ENCODE results near the gene ZNF598.

DNA sequence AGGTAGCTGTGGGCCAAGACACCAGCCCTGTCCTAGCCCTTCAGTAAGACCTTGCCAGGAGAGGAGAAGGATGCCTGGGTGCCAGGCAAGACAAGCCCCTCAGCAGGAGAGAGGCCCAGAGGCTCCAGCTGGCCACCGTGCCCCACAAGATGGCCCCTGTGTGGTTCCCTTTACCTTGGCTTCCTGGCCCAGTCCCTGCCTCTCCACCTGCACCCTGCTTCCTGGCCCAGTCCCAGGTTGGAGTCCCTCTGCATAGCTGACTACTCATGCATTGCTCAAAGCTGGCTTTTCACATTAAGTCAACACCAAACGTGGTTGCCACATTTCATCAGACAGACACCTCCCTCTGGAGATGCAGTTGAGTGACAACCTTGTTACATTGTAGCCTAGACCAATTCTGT lies 15.9 kb downstream of the ZNF598 start:
- no peak for TF ChIP-seq TAF1 (IDR thresholded peaks at IDR 0.05; ENCODE audit: low read depth)
- TF ChIP-seq, protein P1, sequence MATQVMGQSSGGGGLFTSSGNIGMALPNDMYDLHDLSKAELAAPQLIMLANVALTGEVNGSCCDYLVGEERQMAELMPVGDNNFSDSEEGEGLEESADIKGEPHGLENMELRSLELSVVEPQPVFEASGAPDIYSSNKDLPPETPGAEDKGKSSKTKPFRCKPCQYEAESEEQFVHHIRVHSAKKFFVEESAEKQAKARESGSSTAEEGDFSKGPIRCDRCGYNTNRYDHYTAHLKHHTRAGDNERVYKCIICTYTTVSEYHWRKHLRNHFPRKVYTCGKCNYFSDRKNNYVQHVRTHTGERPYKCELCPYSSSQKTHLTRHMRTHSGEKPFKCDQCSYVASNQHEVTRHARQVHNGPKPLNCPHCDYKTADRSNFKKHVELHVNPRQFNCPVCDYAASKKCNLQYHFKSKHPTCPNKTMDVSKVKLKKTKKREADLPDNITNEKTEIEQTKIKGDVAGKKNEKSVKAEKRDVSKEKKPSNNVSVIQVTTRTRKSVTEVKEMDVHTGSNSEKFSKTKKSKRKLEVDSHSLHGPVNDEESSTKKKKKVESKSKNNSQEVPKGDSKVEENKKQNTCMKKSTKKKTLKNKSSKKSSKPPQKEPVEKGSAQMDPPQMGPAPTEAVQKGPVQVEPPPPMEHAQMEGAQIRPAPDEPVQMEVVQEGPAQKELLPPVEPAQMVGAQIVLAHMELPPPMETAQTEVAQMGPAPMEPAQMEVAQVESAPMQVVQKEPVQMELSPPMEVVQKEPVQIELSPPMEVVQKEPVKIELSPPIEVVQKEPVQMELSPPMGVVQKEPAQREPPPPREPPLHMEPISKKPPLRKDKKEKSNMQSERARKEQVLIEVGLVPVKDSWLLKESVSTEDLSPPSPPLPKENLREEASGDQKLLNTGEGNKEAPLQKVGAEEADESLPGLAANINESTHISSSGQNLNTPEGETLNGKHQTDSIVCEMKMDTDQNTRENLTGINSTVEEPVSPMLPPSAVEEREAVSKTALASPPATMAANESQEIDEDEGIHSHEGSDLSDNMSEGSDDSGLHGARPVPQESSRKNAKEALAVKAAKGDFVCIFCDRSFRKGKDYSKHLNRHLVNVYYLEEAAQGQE (IDR thresholded peaks at IDR 0.05; ENCODE audit: low read depth): no peak
- 0 out of 2 replicates have a peak, but pooled peaks have one; percentile 16 for TF ChIP-seq EP300 (IDR thresholded peaks at IDR 0.05; ENCODE audit: borderline replicate concordance)
- TF ChIP-seq, protein P2, sequence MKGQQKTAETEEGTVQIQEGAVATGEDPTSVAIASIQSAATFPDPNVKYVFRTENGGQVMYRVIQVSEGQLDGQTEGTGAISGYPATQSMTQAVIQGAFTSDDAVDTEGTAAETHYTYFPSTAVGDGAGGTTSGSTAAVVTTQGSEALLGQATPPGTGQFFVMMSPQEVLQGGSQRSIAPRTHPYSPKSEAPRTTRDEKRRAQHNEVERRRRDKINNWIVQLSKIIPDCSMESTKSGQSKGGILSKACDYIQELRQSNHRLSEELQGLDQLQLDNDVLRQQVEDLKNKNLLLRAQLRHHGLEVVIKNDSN (IDR thresholded peaks at IDR 0.05): no peak
- no peak for TF ChIP-seq FOXM1 (IDR thresholded peaks at IDR 0.05; ENCODE audit: borderline replicate concordance, low read depth)
